ENCODE measurements around the gene APBB1.

APBB1 gene

GRCh38 chr11:6418557-6419008 is 311 bp downstream of the APBB1 start:
- 1% methylated on average over 23 of the region's 38 CpGs for WGBS (ENCODE audit: insufficient coverage)
- Histone ChIP-seq H3K4me1 (ENCODE audit: control extremely low read depth in 1 of 4, control insufficient read depth in 4 of 4, insufficient read depth in 4 of 4, low read length in 3 of 4) (peaks cover 3 to 18% (median 13%) of the 10 kb centered on the region in 4 experiments), H3K36me3 (ENCODE audit: control insufficient read depth in 4 of 4, insufficient read depth in 4 of 4, low read length in 3 of 4) (no peaks in the 10 kb centered on the region)

GRCh38 chr11:6417907-6418556 is 862 bp downstream of the APBB1 start:
- no peaks in the 10 kb centered on the region for H3K9me3 ChIP-seq (ENCODE audit: control extremely low read depth in 1 of 5, control insufficient read depth in 4 of 5, insufficient read depth in 2 of 5, low read depth in 1 of 5, low read length in 4 of 5)
- H3K36me3 ChIP-seq (ENCODE audit: control insufficient read depth in 4 of 4, insufficient read depth in 4 of 4, low read length in 3 of 4): no peaks in the 10 kb centered on the region
- 58% methylated on average over 6 of the region's 7 CpGs for WGBS (ENCODE audit: insufficient coverage)
- H3K4me1 ChIP-seq (ENCODE audit: control extremely low read depth in 1 of 4, control insufficient read depth in 4 of 4, insufficient read depth in 4 of 4, low read length in 3 of 4): peaks cover 3 to 18% (median 13%) of the 10 kb centered on the region in 4 experiments
- H3K4me3 ChIP-seq (ENCODE audit: control insufficient read depth in 1 of 7, extremely low read depth in 1 of 7, insufficient read depth in 4 of 7, low read depth in 2 of 7, low read length in 6 of 7): peak overlapping the region in 5 of 7 experiments; percentile 32 to 92 (median 82)
- DNase-seq: no peak
- H3K27me3 ChIP-seq (replicated peaks in 2 of 5; ENCODE audit: control insufficient read depth in 4 of 5, insufficient read depth in 5 of 5, low read length in 4 of 5): peaks cover 0 to 23% (median 0%) of the 10 kb centered on the region in 5 experiments
- ChIA-PET CTCF (interaction anchor here (1.2 to 3.2 kb wide), 6 partner anchors 13 to 39 kb away, joined by 3 to 21 read pairs (median 8); partner anchors contain the start of gene HPX), POLR2A (no interaction called here)
- no peak overlapping the region for H3K27ac ChIP-seq (ENCODE audit: insufficient read depth in 1 of 2, low read depth in 1 of 2, low read length in 2 of 2, poor library complexity in 1 of 2, severe bottlenecking in 2 of 2)

More at GRCh38 chr11:6418557-6419008, 311 bp downstream of the APBB1 start:
- CTCF ChIA-PET: interaction anchor here (1.5 to 3.2 kb wide), 7 partner anchors 13 to 39 kb away, joined by 3 to 21 read pairs (median 7); partner anchors contain the start of gene HPX
- POLR2A ChIA-PET: interaction anchor here (0.9 to 1.4 kb wide), 2 partner anchors 21 to 29 kb away, joined by 3 to 5 read pairs; partner anchors contain the start of gene SMPD1
- Histone ChIP-seq H3K4me3 (ENCODE audit: control insufficient read depth in 1 of 7, extremely low read depth in 1 of 7, insufficient read depth in 4 of 7, low read depth in 2 of 7, low read length in 6 of 7) (peak overlapping the region; percentile 64 to 92 (median 82)), H3K9me3 (ENCODE audit: control extremely low read depth in 1 of 5, control insufficient read depth in 4 of 5, insufficient read depth in 2 of 5, low read depth in 1 of 5, low read length in 4 of 5) (no peaks in the 10 kb centered on the region), H3K27me3 (replicated peaks in 2 of 5; ENCODE audit: control insufficient read depth in 4 of 5, insufficient read depth in 5 of 5, low read length in 4 of 5) (peaks cover 0 to 23% (median 0%) of the 10 kb centered on the region in 5 experiments), H3K27ac (ENCODE audit: insufficient read depth in 1 of 2, low read depth in 1 of 2, low read length in 2 of 2, poor library complexity in 1 of 2, severe bottlenecking in 2 of 2) (no peak overlapping the region)
- DNase-seq: peak; percentile 30 to 43 (median 31)

- no peak for DNase-seq
- Histone ChIP-seq H3K27ac (ENCODE audit: insufficient read depth in 1 of 2, low read depth in 1 of 2, low read length in 2 of 2, poor library complexity in 1 of 2, severe bottlenecking in 2 of 2) (no peak overlapping the region), H3K4me3 (ENCODE audit: control insufficient read depth in 1 of 7, extremely low read depth in 1 of 7, insufficient read depth in 4 of 7, low read depth in 2 of 7, low read length in 6 of 7) (no peak overlapping the region), H3K36me3 (ENCODE audit: control insufficient read depth in 4 of 4, insufficient read depth in 4 of 4, low read length in 3 of 4) (peaks cover 0 to 5% (median 0%) of the 10 kb centered on the region in 4 experiments), H3K9me3 (ENCODE audit: control extremely low read depth in 1 of 5, control insufficient read depth in 4 of 5, insufficient read depth in 2 of 5, low read depth in 1 of 5, low read length in 4 of 5) (no peaks in the 10 kb centered on the region), H3K27me3 (replicated peaks in 2 of 5; ENCODE audit: control insufficient read depth in 4 of 5, insufficient read depth in 5 of 5, low read length in 4 of 5) (peaks cover 0 to 21% (median 0%) of the 10 kb centered on the region in 5 experiments), H3K4me1 (ENCODE audit: control extremely low read depth in 1 of 4, control insufficient read depth in 4 of 4, insufficient read depth in 4 of 4, low read length in 3 of 4) (peaks cover 3 to 18% (median 13%) of the 10 kb centered on the region in 4 experiments)
- 95% methylated on average over 6 of the region's 6 CpGs for WGBS (ENCODE audit: insufficient coverage)
- ChIA-PET CTCF (no interaction called here), POLR2A (interaction anchor here (0.7 kb wide), 1 partner anchor 26 kb away, joined by 3 read pairs; the partner anchor contains the start of gene SMPD1)
Observed at GRCh38 chr11:6415797-6416196, 3.1 kb downstream of the APBB1 start.

GRCh38 chr11:6414874-6415328 is 4.0 kb downstream of the APBB1 start:
- DNase-seq: no peak
- ChIA-PET CTCF (no interaction called here), POLR2A (no interaction called here)
- Histone ChIP-seq H3K27me3 (replicated peaks in 2 of 5; ENCODE audit: control insufficient read depth in 4 of 5, insufficient read depth in 5 of 5, low read length in 4 of 5) (peaks cover 0 to 20% (median 0%) of the 10 kb centered on the region in 5 experiments), H3K4me1 (ENCODE audit: control extremely low read depth in 1 of 4, control insufficient read depth in 4 of 4, insufficient read depth in 4 of 4, low read length in 3 of 4) (peaks cover 3 to 18% (median 11%) of the 10 kb centered on the region in 4 experiments), H3K9me3 (ENCODE audit: control extremely low read depth in 1 of 5, control insufficient read depth in 4 of 5, insufficient read depth in 2 of 5, low read depth in 1 of 5, low read length in 4 of 5) (no peaks in the 10 kb centered on the region), H3K27ac (ENCODE audit: insufficient read depth in 1 of 2, low read depth in 1 of 2, low read length in 2 of 2, poor library complexity in 1 of 2, severe bottlenecking in 2 of 2) (no peak overlapping the region), H3K36me3 (ENCODE audit: control insufficient read depth in 4 of 4, insufficient read depth in 4 of 4, low read length in 3 of 4) (peaks cover 0 to 9% (median 0%) of the 10 kb centered on the region in 4 experiments), H3K4me3 (ENCODE audit: control insufficient read depth in 1 of 7, extremely low read depth in 1 of 7, insufficient read depth in 4 of 7, low read depth in 2 of 7, low read length in 6 of 7) (no peak overlapping the region)
- whole genome bisulfite sequencing (ENCODE audit: insufficient coverage): 90% methylated on average over 2 of the region's 3 CpGs

GRCh38 chr11:6413791-6414201 is 5.1 kb downstream of the APBB1 start:
- Histone ChIP-seq H3K27me3 (replicated peaks in 2 of 5; ENCODE audit: control insufficient read depth in 4 of 5, insufficient read depth in 5 of 5, low read length in 4 of 5) (peaks cover 0 to 15% (median 0%) of the 10 kb centered on the region in 5 experiments), H3K36me3 (ENCODE audit: control insufficient read depth in 4 of 4, insufficient read depth in 4 of 4, low read length in 3 of 4) (peaks cover 0 to 9% (median 0%) of the 10 kb centered on the region in 4 experiments), H3K9me3 (ENCODE audit: control extremely low read depth in 1 of 5, control insufficient read depth in 4 of 5, insufficient read depth in 2 of 5, low read depth in 1 of 5, low read length in 4 of 5) (no peaks in the 10 kb centered on the region), H3K27ac (ENCODE audit: insufficient read depth in 1 of 2, low read depth in 1 of 2, low read length in 2 of 2, poor library complexity in 1 of 2, severe bottlenecking in 2 of 2) (no peak overlapping the region), H3K4me3 (ENCODE audit: control insufficient read depth in 1 of 7, extremely low read depth in 1 of 7, insufficient read depth in 4 of 7, low read depth in 2 of 7, low read length in 6 of 7) (no peak overlapping the region), H3K4me1 (ENCODE audit: control extremely low read depth in 1 of 4, control insufficient read depth in 4 of 4, insufficient read depth in 4 of 4, low read length in 3 of 4) (peaks cover 0 to 8% (median 6%) of the 10 kb centered on the region in 4 experiments)
- ChIA-PET CTCF (interaction anchor here (0.8 kb wide), 2 partner anchors 12 to 51 kb away, joined by 3 read pairs; no protein-coding TSS in a partner anchor), POLR2A (no interaction called here)
- DNase-seq: no peak
- WGBS (ENCODE audit: insufficient coverage): 95% methylated on average over 12 of the region's 12 CpGs

- ChIA-PET CTCF (interaction anchor here (1.0 to 1.6 kb wide), 4 partner anchors 17 to 33 kb away, joined by 3 to 6 read pairs (median 4); no protein-coding TSS in a partner anchor), POLR2A (no interaction called here)
- WGBS (ENCODE audit: insufficient coverage): 100% methylated on average over 1 of the region's 10 CpGs
- H3K27ac ChIP-seq (ENCODE audit: insufficient read depth in 1 of 2, low read depth in 1 of 2, low read length in 2 of 2, poor library complexity in 1 of 2, severe bottlenecking in 2 of 2): no peak overlapping the region
- peaks cover 0 to 9% (median 0%) of the 10 kb centered on the region in 4 experiments for H3K36me3 ChIP-seq (ENCODE audit: control insufficient read depth in 4 of 4, insufficient read depth in 4 of 4, low read length in 3 of 4)
- H3K4me1 ChIP-seq (ENCODE audit: control extremely low read depth in 1 of 4, control insufficient read depth in 4 of 4, insufficient read depth in 4 of 4, low read length in 3 of 4): peaks cover 0 to 5% (median 2%) of the 10 kb centered on the region in 4 experiments
- no peak for DNase-seq
- peaks cover 0 to 8% (median 0%) of the 10 kb centered on the region in 5 experiments for H3K27me3 ChIP-seq (replicated peaks in 2 of 5; ENCODE audit: control insufficient read depth in 4 of 5, insufficient read depth in 5 of 5, low read length in 4 of 5)
- H3K9me3 ChIP-seq (ENCODE audit: control extremely low read depth in 1 of 5, control insufficient read depth in 4 of 5, insufficient read depth in 2 of 5, low read depth in 1 of 5, low read length in 4 of 5): no peaks in the 10 kb centered on the region
- H3K4me3 ChIP-seq (ENCODE audit: control insufficient read depth in 1 of 7, extremely low read depth in 1 of 7, insufficient read depth in 4 of 7, low read depth in 2 of 7, low read length in 6 of 7): no peak overlapping the region
Observed at GRCh38 chr11:6411594-6412031, 7.3 kb downstream of the APBB1 start.

All from common myeloid progenitor, CD34-positive (primary cell).